Heart right ventricle (tissue), 16 donors: ENCODE data around the gene ANKRD50. TPM values are rescaled to one million over a fixed set of nuclear protein-coding genes. Genes with fewer than 3 reads are reported as not detected.

Experiments used
- ATAC-seq, 8 donors: fragments of 200-7000 bp; cut with Tn5 transposase; one replicate each; pipeline ENCODE4 v1.9.1; 2020; ENCODE audit warnings: mild to moderate bottlenecking in 8 of 8, moderate library complexity in 8 of 8, moderate number of reproducible peaks in 1 of 8
- DNase-seq, 2 donors: peaks; one replicate each; pipeline ENCODE4 v3.0.0-alpha.2; 2020
- H3K27ac ChIP-seq, 10 donors: fragments of 200-600 bp; sonication (generic) in 2 of 10; one replicate each; pipeline versions ENCODE4 v1.5.0 to v1.8.0; 2020 to 2022; ENCODE audit warnings: mild to moderate bottlenecking in 3 of 10
- H3K27me3 ChIP-seq, 7 donors: fragments of 200-600 bp; one replicate each; pipeline ENCODE4 v1.8.0; 2021 to 2022; ENCODE audit warnings: mild to moderate bottlenecking in 2 of 7
- H3K36me3 ChIP-seq, 9 donors: fragments of 200-600 bp; sonication (generic) in 1 of 9; one replicate each; pipeline versions ENCODE4 v1.5.0 to v1.8.0; 2020 to 2022; ENCODE audit warnings: mild to moderate bottlenecking in 2 of 9
- H3K4me1 ChIP-seq, 9 donors: fragments of 200-600 bp; sonication (generic) in 1 of 9; one replicate each; pipeline versions ENCODE4 v1.5.0 to v1.8.0; 2020 to 2022; ENCODE audit warnings: mild to moderate bottlenecking in 4 of 9
- H3K4me3 ChIP-seq, 10 donors: fragments of 200-600 bp; sonication (generic) in 2 of 10; one replicate each; pipeline versions ENCODE4 v1.5.0 to v1.8.0; 2020 to 2022; ENCODE audit warnings: mild to moderate bottlenecking in 7 of 10, moderate library complexity in 2 of 10
- H3K9me3 ChIP-seq, 11 donors: fragments of 200-600 bp in 10 of 11; sonication (generic) in 2 of 11; one replicate each; pipeline versions ENCODE4 v1.5.0 to v1.8.0; 2013 to 2022; ENCODE audit warnings: mild to moderate bottlenecking in 2 of 11, control low read depth in 1 of 11, moderate library complexity in 1 of 11
- CTCF ChIP-seq, 9 donors: fragments of 200-600 bp; sonication (generic) in 2 of 9; IDR thresholded peaks; one replicate each; pipeline versions ENCODE4 v1.5.0 to v1.8.0; 2021 to 2022; ENCODE audit warnings: antibody characterized with exemption in 9 of 9, mild to moderate bottlenecking in 5 of 9, moderate library complexity in 1 of 9
- WGBS, 2 donors: extraction: QIAGEN DNeasy Blood & Tissue Kit; methylation state at CpG; one replicate each; pipeline ENCODE4 v1.1.7; 2013; ENCODE audit warnings: inconsistent platforms in 1 of 2; 5-methylcytosine and 5-hydroxymethylcytosine counted together
- intact Hi-C, 10 donors: fragments of 100-400 bp; cut with DNase I; formaldehyde crosslinking; loops; one replicate each; pipeline versions ENCODE4 v1.11.1 to v1.14.2; 2022
- polyA plus RNA-seq, 2 donors: library from polyadenylated mRNA; stranded (reverse); fragments of 200-250 nt; gene quantifications; one replicate each; pipeline ENCODE4 v1.2.3, GENCODE V29; 2013
- total RNA-seq, 10 donors: library from RNA; stranded (reverse); fragmentation: NEBNext Ultra II Directional in 3 of 10; extraction: Animal tissue kit (Norgen Biotek cat#: 25700) in 3 of 10; gene quantifications; one replicate each; pipeline versions ENCODE4 v1.2.1 to v1.2.4, GENCODE V29; 2021 to 2023
- donor health status: Arrhythmogenic right ventricular cardiomyopathy.
- donor health status: ischemic (EF 13 %, LVEDD 7.1; RV severe dilation, severe dysfunction).
- donor health status: healthy with polysubstance abuse.
- donor health status: DM: no; HTN: yes; CAD: no.
- donor health status: DM: no; HTN: no; CAD: no.
- donor health status: ischemic (EF 25% LVEDD 6.9; RV normal size, moderate dysfunction).
- donor health status: ischemic (EF 25% LVEDD 5.7; RV mildly dilated, moderate dysfunction).
- donor health status: healthy.
- donor health status: DM: yes; HTN: yes; CAD: no.
- donor health status: Ischemic cardiomyopathy.
- donor health status: ischemic (EF 35%, LVEDD 5.7; RV mildly dilated, moderate dysfunction).
- donor health status: nonischemic (EF 11% LVEDD 7.7; RV severe dilation, severe dysfunction).
- donor health status: DM: yes; HTN: yes; CAD: no.
- donor health status: PGD.
- donor health status: ischemic (EF 29% LVEDD 5.4; RV normal size, mild dysfunction).
- donor health status: nonischemic (EF 23%, LVEDD 6.1; RV moderate dilation, normal function).

Gene ANKRD50
- total and polyA plus RNA-seq, 12 donors = 2.1 to 20.1 (median 7.3) TPM

GRCh38 chr4:124640022-124640730, 72.4 kb downstream of the ANKRD50 start:
- peaks cover 0 to 7% (median 0%) of the 10 kb centered on the region in 9 donors for H3K4me1 ChIP-seq
- TF ChIP-seq CTCF (IDR thresholded peaks at IDR 0.05) = no peak
- no peaks in the 10 kb centered on the region for H3K9me3 ChIP-seq
- H3K27me3 ChIP-seq = no peaks in the 10 kb centered on the region
- 82 to 85% methylated on average over 3 of the region's 3 CpGs for WGBS, 2 donors
- ATAC-seq (no peak), DNase-seq (no peak)
- H3K27ac ChIP-seq = no peak overlapping the region
- intact Hi-C loops = no loop called here
- no peaks in the 10 kb centered on the region for H3K36me3 ChIP-seq
- H3K4me3 ChIP-seq = no peak overlapping the region

GRCh38 chr4:124637321-124637720, 75.2 kb downstream of the ANKRD50 start:
- Histone ChIP-seq H3K27ac (no peak overlapping the region), H3K36me3 (no peaks in the 10 kb centered on the region), H3K9me3 (no peaks in the 10 kb centered on the region), H3K4me3 (no peak overlapping the region), H3K4me1 (peaks cover 0 to 7% (median 0%) of the 10 kb centered on the region in 9 donors), H3K27me3 (no peaks in the 10 kb centered on the region)
- ATAC-seq (no peak), DNase-seq (no peak)
- TF ChIP-seq CTCF (IDR thresholded peaks at IDR 0.05) = no peak
- intact Hi-C loops = no loop called here
- WGBS, 2 donors = 90% methylated on average over 2 of the region's 2 CpGs

GRCh38 chr4:124636788-124637187, 75.7 kb downstream of the ANKRD50 start:
- Histone ChIP-seq H3K4me1 (peaks cover 0 to 7% (median 0%) of the 10 kb centered on the region in 9 donors), H3K27me3 (no peaks in the 10 kb centered on the region), H3K36me3 (no peaks in the 10 kb centered on the region), H3K9me3 (no peaks in the 10 kb centered on the region), H3K27ac (no peak overlapping the region), H3K4me3 (no peak overlapping the region)
- no peak for TF ChIP-seq CTCF (IDR thresholded peaks at IDR 0.05)
- DNase-seq (no peak), ATAC-seq (no peak)
- intact Hi-C loops = no loop called here
- WGBS, 2 donors = 96 to 100% methylated on average over 1 of the region's 1 CpG

- Histone ChIP-seq H3K4me3 (no peak overlapping the region), H3K27ac (no peak overlapping the region), H3K4me1 (peaks cover 0 to 13% (median 0%) of the 10 kb centered on the region in 9 donors), H3K9me3 (no peaks in the 10 kb centered on the region), H3K36me3 (no peaks in the 10 kb centered on the region), H3K27me3 (no peaks in the 10 kb centered on the region)
- ATAC-seq = no peak
- intact Hi-C loops = no loop called here
- no peak for TF ChIP-seq CTCF (IDR thresholded peaks at IDR 0.05)
- no peak for DNase-seq
- 62 to 67% methylated on average over 4 of the region's 4 CpGs for WGBS, 2 donors
Observed at GRCh38 chr4:124635331-124635730, 77.2 kb downstream of the ANKRD50 start.
